Parathyroid adenoma (tissue), 2 donors: Measurements from ENCODE around the gene ELANE.
"Not testable (repeated sequence)": the region's sequence is repeated elsewhere in the genome, so short reads cannot be mapped to it uniquely, and the experiment has no call there.

Experiments used
- H2AFZ ChIP-seq: fragments of 300-600 bp; sonication (generic); one replicate; pipeline ENCODE4 v1.7.0; 2017; ENCODE audit warnings: antibody characterized with exemption, mild to moderate bottlenecking
- H3K27ac ChIP-seq: fragments of 300-600 bp; sonication (generic); one replicate; pipeline ENCODE4 v1.7.0; 2017
- H3K27me3 ChIP-seq: fragments of 300-600 bp; sonication (generic); one replicate; pipeline ENCODE4 v1.7.0; 2017; ENCODE audit warnings: low read length; ENCODE audit not compliant: control insufficient read depth, insufficient read depth
- H3K36me3 ChIP-seq: fragments of 300-600 bp; sonication (generic); one replicate; pipeline ENCODE4 v1.7.0; 2017; ENCODE audit warnings: low read length; ENCODE audit not compliant: control insufficient read depth, insufficient read depth
- H3K4me1 ChIP-seq: fragments of 300-600 bp; sonication (generic); one replicate; pipeline ENCODE4 v1.7.0; 2017; ENCODE audit warnings: control low read depth
- H3K4me2 ChIP-seq: fragments of 300-600 bp; sonication (generic); one replicate; pipeline ENCODE4 v1.7.0; 2017; ENCODE audit warnings: low read length
- H3K4me3 ChIP-seq: fragments of 300-600 bp; sonication (generic); one replicate; pipeline ENCODE4 v1.7.0; 2017; ENCODE audit warnings: low read depth, low read length
- H3K79me2 ChIP-seq: fragments of 300-600 bp; sonication (generic); one replicate; pipeline ENCODE4 v1.7.0; 2017; ENCODE audit warnings: control low read depth
- H3K9ac ChIP-seq: fragments of 300-600 bp; sonication (generic); one replicate; pipeline ENCODE4 v1.7.0; 2017; ENCODE audit warnings: mild to moderate bottlenecking
- H3K9me3 ChIP-seq: fragments of 300-600 bp; sonication (generic); one replicate; pipeline ENCODE4 v1.7.0; 2017; ENCODE audit warnings: low read length; ENCODE audit not compliant: control insufficient read depth
- TF ChIP-seq, protein P1 (sequence below): fragments of 300-600 bp; sonication (generic); IDR thresholded peaks from one replicate; pipeline ENCODE4 v1.7.0; 2017; ENCODE audit warnings: antibody characterized with exemption, mild to moderate bottlenecking
- donor health status: primary hyperparathyroidism.

ELANE gene

DNA sequence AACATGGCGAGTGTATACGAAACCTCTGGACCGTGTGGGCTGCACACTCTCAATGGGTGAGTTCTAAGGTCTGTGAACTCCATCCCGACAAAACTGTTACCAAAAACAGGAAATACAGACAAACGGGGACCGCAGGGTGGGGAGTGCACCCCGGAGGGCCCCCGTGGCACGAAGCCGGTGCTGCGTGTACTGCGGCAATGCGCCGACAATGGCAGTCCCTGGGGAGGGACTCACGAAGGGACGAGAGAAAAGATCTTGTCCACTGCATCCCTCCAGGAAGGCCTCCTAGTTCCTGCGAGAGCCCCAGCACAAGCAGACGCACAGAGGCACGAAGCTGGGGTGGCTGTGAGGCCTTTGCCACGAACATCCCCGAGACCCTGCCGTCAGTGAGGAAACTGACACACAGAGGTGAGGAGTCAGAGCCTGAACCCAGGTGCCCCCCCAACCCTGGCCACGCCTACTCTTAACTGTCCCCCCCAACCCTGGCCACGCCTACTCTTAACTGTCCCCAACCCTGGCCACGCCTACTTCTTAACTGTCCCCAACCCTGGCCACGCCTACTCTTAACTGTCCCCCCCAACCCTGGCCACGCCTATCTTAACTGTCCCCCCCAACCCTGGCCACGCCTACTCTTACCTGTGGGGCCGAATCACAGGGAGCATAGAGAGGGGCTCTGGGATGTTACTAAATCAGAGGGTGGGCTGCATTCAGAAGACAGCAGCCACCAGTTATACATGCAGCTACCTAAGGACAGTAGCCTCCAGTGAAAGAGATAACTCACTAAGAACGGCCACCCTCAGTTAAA lies 36.7 kb downstream of the ELANE start:
- no peaks in the 10 kb centered on the region for H3K36me3 ChIP-seq
- TF ChIP-seq, protein P1, sequence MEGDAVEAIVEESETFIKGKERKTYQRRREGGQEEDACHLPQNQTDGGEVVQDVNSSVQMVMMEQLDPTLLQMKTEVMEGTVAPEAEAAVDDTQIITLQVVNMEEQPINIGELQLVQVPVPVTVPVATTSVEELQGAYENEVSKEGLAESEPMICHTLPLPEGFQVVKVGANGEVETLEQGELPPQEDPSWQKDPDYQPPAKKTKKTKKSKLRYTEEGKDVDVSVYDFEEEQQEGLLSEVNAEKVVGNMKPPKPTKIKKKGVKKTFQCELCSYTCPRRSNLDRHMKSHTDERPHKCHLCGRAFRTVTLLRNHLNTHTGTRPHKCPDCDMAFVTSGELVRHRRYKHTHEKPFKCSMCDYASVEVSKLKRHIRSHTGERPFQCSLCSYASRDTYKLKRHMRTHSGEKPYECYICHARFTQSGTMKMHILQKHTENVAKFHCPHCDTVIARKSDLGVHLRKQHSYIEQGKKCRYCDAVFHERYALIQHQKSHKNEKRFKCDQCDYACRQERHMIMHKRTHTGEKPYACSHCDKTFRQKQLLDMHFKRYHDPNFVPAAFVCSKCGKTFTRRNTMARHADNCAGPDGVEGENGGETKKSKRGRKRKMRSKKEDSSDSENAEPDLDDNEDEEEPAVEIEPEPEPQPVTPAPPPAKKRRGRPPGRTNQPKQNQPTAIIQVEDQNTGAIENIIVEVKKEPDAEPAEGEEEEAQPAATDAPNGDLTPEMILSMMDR, result no peak
- H3K9ac ChIP-seq, result no peak overlapping the region
- H3K4me2 ChIP-seq, result no peak overlapping the region
- H3K9me3 ChIP-seq, result no peaks in the 10 kb centered on the region
- no peaks in the 10 kb centered on the region for H3K4me1 ChIP-seq
- no peak overlapping the region for H2AFZ ChIP-seq
- H3K4me3 ChIP-seq, result no peak overlapping the region
- peaks cover 15% of the 10 kb centered on the region for H3K79me2 ChIP-seq
- no peak overlapping the region for H3K27ac ChIP-seq
- no peaks in the 10 kb centered on the region for H3K27me3 ChIP-seq

DNA sequence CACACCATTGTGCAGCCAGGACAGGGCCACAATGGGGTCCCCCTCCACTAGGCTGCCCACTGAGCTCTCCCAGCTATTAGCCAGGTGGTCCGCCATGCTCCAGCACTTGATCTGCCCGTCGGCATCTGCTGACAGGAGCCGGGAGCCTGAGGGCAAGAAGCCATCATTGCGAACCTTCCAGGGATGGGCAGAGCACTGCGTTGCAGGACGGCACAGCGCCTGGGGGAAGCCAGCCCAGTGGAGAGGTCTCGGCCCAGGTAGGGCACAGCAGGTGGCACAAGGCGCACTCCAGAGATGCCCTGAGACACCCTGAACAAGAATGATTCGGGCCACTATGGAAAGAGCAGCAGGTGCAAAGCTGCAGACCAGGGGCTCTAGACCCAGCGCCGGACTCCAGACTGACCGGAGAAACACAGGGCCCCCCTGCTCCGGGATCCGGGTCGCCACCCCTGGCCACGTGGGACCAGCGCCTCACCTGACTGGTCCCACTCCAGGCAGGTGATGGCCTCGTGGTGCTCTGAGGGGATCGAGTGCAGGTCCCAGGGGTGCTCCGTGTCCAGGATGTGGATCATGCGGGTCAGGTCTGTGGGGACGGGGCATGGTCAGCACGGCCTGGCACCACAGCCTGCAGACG lies 37.7 kb downstream of the ELANE start:
- no peaks in the 10 kb centered on the region for H3K27me3 ChIP-seq
- TF ChIP-seq, protein P1, result no peak
- H2AFZ ChIP-seq, result no peak overlapping the region
- H3K79me2 ChIP-seq, result peaks cover 14% of the 10 kb centered on the region
- H3K9ac ChIP-seq, result no peak overlapping the region
- H3K27ac ChIP-seq, result no peak overlapping the region
- H3K4me3 ChIP-seq, result no peak overlapping the region
- H3K4me2 ChIP-seq, result no peak overlapping the region
- no peaks in the 10 kb centered on the region for H3K4me1 ChIP-seq
- H3K36me3 ChIP-seq, result no peaks in the 10 kb centered on the region
- no peaks in the 10 kb centered on the region for H3K9me3 ChIP-seq

DNA sequence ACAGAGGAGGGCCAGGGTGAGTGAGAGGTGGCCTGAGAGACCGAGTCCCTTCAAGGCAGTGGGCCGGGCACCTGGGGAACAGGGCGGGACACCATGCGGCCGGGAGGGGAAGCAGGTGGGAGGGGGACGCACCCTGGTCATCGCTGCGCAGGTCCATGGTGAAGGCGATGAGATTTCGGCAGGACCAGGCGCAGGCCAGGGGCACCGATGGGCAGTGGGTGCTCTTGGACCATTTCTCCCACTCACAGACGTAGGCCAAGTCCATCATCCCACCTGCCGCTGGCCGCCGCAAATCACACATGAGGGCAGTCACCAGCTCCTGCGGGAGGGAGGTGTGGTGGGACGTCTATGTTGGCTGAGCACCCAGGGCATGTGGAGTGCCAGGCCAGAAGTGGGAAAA lies 38.7 kb downstream of the ELANE start:
- Histone ChIP-seq H3K27me3 (no peaks in the 10 kb centered on the region), H3K4me2 (no peak overlapping the region), H3K4me1 (no peaks in the 10 kb centered on the region), H2AFZ (no peak overlapping the region), H3K79me2 (peaks cover 5% of the 10 kb centered on the region), H3K36me3 (no peaks in the 10 kb centered on the region), H3K4me3 (no peak overlapping the region), H3K9me3 (no peaks in the 10 kb centered on the region), H3K9ac (no peak overlapping the region), H3K27ac (no peak overlapping the region)
- TF ChIP-seq, protein P1, result no peak

DNA sequence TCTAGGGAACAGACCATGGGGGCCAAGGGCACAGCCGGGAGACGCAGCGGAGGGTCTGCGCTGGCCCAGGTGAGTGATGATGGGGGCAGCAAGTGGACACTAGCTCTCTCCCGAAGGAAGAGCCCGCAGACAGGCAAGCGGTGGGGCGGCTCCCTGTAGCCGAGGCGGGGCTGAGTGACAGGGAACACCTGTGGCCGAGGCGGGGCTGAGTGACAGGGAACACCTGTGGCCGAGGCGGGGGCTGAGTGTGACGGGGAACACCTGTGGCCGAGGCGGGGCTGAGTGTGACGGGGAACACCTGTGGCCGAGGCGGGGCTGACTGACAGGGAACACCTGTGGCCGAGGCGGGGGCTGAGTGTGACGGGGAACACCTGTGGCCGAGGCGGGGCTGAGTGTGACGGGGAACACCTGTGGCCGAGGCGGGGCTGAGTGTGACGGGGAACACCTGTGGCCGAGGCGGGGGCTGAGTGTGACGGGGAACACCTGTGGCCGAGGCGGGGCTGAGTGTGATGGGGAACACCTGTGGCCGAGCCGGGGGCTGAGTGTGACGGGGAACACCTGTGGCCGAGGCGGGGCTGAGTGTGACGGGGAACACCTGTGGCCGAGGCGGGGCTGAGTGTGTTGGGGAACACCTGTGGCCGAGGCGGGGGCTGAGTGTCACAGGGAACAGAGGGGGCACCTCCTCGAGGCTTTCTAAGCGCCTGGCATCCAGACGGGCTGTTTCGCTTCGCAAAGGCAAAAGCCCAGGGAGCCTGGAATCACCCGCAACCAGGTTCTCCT lies 39.5 kb downstream of the ELANE start:
- H3K9ac ChIP-seq, H2AFZ ChIP-seq, H3K4me1 ChIP-seq, H3K27ac ChIP-seq, H3K9me3 ChIP-seq, H3K36me3 ChIP-seq, H3K27me3 ChIP-seq, H3K79me2 ChIP-seq: not testable (repeated sequence)
- Histone ChIP-seq H3K4me2 (peak overlapping the region; percentile 91), H3K4me3 (peak overlapping the region; percentile 80)

DNA sequence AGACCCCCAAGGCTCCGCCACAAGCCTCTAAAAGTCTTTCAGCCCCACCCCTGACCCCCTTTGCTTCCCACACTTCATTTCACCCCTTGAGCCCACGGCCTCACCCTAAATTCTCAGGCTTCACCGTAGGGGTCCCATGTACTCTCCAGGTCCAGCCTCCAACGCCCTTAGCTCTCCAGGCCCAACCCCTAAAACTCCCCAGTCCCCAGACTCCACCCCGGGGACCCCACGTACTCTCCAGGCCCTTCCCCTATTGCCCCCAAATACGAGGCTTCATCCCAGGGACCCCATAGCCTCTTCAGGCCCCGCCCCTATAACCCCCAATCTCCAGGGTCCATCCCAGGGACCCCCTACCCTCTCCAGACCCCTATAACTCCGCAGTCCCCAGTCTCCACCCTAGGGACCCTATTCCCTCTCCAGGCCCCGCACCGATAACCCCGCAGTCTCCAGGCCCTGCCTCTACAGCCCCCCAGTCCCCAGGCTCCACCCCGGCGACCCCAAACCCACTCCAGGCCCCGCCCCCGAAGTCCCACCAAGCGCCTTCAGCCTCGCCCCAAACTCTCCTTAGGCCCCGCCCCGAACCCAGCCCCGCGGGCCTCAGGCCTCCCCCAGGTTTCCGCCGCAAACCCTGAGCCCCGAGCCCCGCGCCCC lies 40.3 kb downstream of the ELANE start:
- no peak overlapping the region for H3K9ac ChIP-seq
- TF ChIP-seq, protein P1, result no peak
- no peaks in the 10 kb centered on the region for H3K27me3 ChIP-seq
- no peaks in the 10 kb centered on the region for H3K9me3 ChIP-seq
- H3K4me3 ChIP-seq, result peak overlapping the region; percentile 80
- H3K27ac ChIP-seq, result peak overlapping the region; percentile 6
- H3K79me2 ChIP-seq, result peaks cover 5% of the 10 kb centered on the region
- peak overlapping the region; percentile 91 for H3K4me2 ChIP-seq
- H3K4me1 ChIP-seq, result no peaks in the 10 kb centered on the region
- no peaks in the 10 kb centered on the region for H3K36me3 ChIP-seq
- H2AFZ ChIP-seq, result peak overlapping the region; percentile 13
